ENCODE data around the gene KCNJ14. TPM values are rescaled to one million over a fixed set of nuclear protein-coding genes. Genes with fewer than 3 reads are reported as not detected.

The KCNJ14 gene
- total and polyA plus RNA-seq, 3 experiments from 2014 or later = 0.12 to 2.0 (median 1.8) TPM

- H3K4me1 ChIP-seq (ENCODE audit: insufficient read depth, low read length) = peaks cover 37% of the 10 kb centered on the region
- Mint-ChIP-seq H3K27ac (peak overlapping the region in 4 of 8 donors; percentile 19 to 79 (median 46)), H3K4me1 (peaks cover 20 to 41% (median 34%) of the 10 kb centered on the region in 3 donors), H3K4me3 (peak overlapping the region in 6 of 7 donors; percentile 7 to 69 (median 41)), H3K36me3 (no peaks in the 10 kb centered on the region), H3K27me3 (peaks cover 30 to 32% of the 10 kb centered on the region in 2 donors), H3K9me3 (no peaks in the 10 kb centered on the region)
- H3K9me3 ChIP-seq (ENCODE audit: low read length) = no peaks in the 10 kb centered on the region
- no peaks in the 10 kb centered on the region for H3K36me3 ChIP-seq (ENCODE audit: insufficient read depth, low read length)
- H3K27ac ChIP-seq (ENCODE audit: low read depth, low read length) = no peak overlapping the region
- no peak for DNase-seq
- no peak overlapping the region for H3K4me3 ChIP-seq (ENCODE audit: low read length)
- CTCF ChIA-PET = interaction anchor here (1.4 to 3.2 kb wide), 2 partner anchors 11 to 14 kb away, joined by 3 to 36 read pairs; no protein-coding TSS in a partner anchor
- H3K27me3 ChIP-seq (ENCODE audit: insufficient read depth, low read length, poor library complexity, severe bottlenecking) = peaks cover 4% of the 10 kb centered on the region
- POLR2A ChIA-PET = no interaction called here
Observed at GRCh38 chr19:48491793-48492123, 36.4 kb downstream of the KCNJ14 start.

DNA sequence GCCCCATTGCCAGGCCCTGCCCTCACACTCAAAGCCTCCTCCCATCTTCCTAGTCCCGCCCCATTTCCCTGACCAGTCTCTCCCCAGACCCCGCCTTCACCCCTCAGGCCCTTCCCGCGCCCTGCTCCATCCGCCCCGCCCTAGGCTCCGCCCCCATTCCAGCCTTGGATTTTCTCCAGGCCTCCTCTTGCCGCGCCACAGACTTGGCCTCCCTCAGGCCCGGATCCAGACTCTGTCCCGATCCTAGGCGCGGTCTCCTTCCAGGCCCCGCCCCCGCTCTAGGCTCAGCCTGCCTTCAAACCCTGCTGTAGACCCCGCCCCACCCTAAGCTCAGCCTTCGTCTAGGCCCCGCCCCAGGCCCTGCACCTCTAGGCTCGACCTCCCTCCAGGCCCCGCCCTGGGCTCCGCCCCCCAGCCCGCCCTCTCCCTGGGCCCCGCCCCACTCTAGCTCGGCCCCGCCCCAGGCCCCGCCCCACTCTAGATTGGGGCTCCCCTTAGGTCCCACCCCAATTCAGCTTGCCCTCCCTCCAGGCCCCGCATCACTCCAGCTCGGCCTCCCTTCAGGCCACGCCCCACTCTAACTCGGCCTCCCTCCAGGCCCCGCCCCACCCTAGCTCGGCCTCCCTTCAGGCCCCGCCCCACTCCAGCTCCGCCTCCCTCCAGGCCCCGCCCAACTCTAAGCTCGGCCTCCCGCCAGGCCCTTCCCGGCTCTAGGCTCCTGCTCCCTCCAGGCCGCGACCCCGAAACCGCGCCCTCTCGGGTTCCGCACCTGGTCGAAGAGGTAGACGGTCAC lies 37.7 kb downstream of the KCNJ14 start:
- Mint-ChIP-seq H3K36me3 (no peaks in the 10 kb centered on the region), H3K4me1 (peaks cover 20 to 41% (median 37%) of the 10 kb centered on the region in 3 donors), H3K9me3 (no peaks in the 10 kb centered on the region), H3K4me3 (peak overlapping the region; percentile 60 to 86 (median 73)), H3K27me3 (peaks cover 34 to 36% of the 10 kb centered on the region in 2 donors), H3K27ac (peak overlapping the region in 4 of 8 donors; percentile 36 to 55 (median 50))
- peak overlapping the region; percentile 43 for H3K27ac ChIP-seq (ENCODE audit: low read depth, low read length)
- H3K36me3 ChIP-seq (ENCODE audit: insufficient read depth, low read length) = no peaks in the 10 kb centered on the region
- ChIA-PET POLR2A (interaction anchor here (1.1 to 1.6 kb wide), 2 partner anchors 21 to 23 kb away, joined by 3 to 4 read pairs; no protein-coding TSS in a partner anchor), CTCF (interaction anchor here (0.7 to 1.8 kb wide), 5 partner anchors 13 to 126 kb away, joined by 3 to 7 read pairs (median 3); partner anchors contain the start of gene SPHK2)
- no peak overlapping the region for H3K4me3 ChIP-seq (ENCODE audit: low read length)
- peaks cover 4% of the 10 kb centered on the region for H3K27me3 ChIP-seq (ENCODE audit: insufficient read depth, low read length, poor library complexity, severe bottlenecking)
- peaks cover 37% of the 10 kb centered on the region for H3K4me1 ChIP-seq (ENCODE audit: insufficient read depth, low read length)
- H3K9me3 ChIP-seq (ENCODE audit: low read length) = no peaks in the 10 kb centered on the region
- DNase-seq = peak; percentile 74 to 83 (median 76)

DNA sequence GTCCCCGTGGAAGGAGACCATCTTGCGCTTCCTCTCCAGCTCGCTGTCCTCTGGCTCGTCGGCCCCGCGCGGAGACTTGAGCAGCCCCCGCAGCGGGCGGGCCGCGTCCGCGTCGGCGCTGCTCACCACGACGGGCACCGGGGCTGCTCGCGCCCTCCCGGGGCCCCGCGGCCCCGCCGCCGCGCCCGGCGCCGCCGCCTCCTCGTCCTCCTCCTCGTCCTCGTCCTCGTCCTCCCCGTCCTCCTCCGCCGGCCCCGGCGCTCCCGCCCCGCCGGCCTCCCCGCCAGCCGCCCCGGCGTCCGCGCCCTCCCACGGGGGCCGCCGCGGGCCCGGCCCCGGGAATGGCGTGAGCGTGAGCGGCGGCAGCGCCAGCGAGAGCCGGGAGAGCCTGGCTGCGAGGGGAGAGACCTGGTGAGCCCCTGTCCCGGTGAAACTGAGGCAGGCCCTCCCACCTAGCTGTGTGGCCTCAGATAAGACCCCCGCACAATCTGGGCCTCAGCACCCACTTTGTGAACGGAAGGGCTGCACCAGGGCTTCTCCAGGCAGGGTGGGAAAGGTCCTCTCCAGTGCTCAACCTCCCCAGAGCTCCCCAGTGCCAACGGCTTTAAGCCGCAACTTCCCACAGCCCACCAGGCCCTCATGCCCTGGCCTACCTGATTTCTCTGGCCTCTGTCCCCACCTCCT lies 38.5 kb downstream of the KCNJ14 start:
- ChIA-PET CTCF (interaction anchor here (0.7 to 1.8 kb wide), 7 partner anchors 12 to 126 kb away, joined by 3 to 7 read pairs (median 3); partner anchors contain the start of gene SPHK2), POLR2A (interaction anchor here (1.1 to 1.6 kb wide), 2 partner anchors 20 to 24 kb away, joined by 3 to 4 read pairs; no protein-coding TSS in a partner anchor)
- DNase-seq = no peak
- Histone ChIP-seq H3K36me3 (ENCODE audit: insufficient read depth, low read length) (no peaks in the 10 kb centered on the region), H3K9me3 (ENCODE audit: low read length) (no peaks in the 10 kb centered on the region), H3K27me3 (ENCODE audit: insufficient read depth, low read length, poor library complexity, severe bottlenecking) (peaks cover 4% of the 10 kb centered on the region), H3K27ac (ENCODE audit: low read depth, low read length) (no peak overlapping the region), H3K4me1 (ENCODE audit: insufficient read depth, low read length) (peaks cover 37% of the 10 kb centered on the region), H3K4me3 (ENCODE audit: low read length) (no peak overlapping the region)
- no peaks in the 10 kb centered on the region for H3K9me3 Mint-ChIP-seq
- H3K4me1 Mint-ChIP-seq = peaks cover 20 to 41% (median 37%) of the 10 kb centered on the region in 3 donors
- H3K27ac Mint-ChIP-seq = peak overlapping the region in 1 of 8 donors; percentile 47
- no peaks in the 10 kb centered on the region for H3K36me3 Mint-ChIP-seq
- H3K27me3 Mint-ChIP-seq = peaks cover 34 to 35% of the 10 kb centered on the region in 2 donors
- peak overlapping the region; percentile 65 to 90 (median 72) for H3K4me3 Mint-ChIP-seq

- H3K36me3 Mint-ChIP-seq = peaks cover 0 to 2% (median 0%) of the 10 kb centered on the region in 3 donors
- Histone ChIP-seq H3K9me3 (ENCODE audit: low read length) (no peaks in the 10 kb centered on the region), H3K36me3 (ENCODE audit: insufficient read depth, low read length) (no peaks in the 10 kb centered on the region), H3K27ac (ENCODE audit: low read depth, low read length) (no peak overlapping the region), H3K4me1 (ENCODE audit: insufficient read depth, low read length) (peaks cover 28% of the 10 kb centered on the region), H3K27me3 (ENCODE audit: insufficient read depth, low read length, poor library complexity, severe bottlenecking) (peaks cover 3% of the 10 kb centered on the region), H3K4me3 (ENCODE audit: low read length) (no peak overlapping the region)
- H3K9me3 Mint-ChIP-seq = no peaks in the 10 kb centered on the region
- ChIA-PET POLR2A (no interaction called here), CTCF (interaction anchor here (0.8 to 1.7 kb wide), 4 partner anchors 11 to 94 kb away, joined by 3 to 5 read pairs (median 4); no protein-coding TSS in a partner anchor)
- peak overlapping the region in 3 of 8 donors; percentile 3 to 76 (median 57) for H3K27ac Mint-ChIP-seq
- peaks cover 35 to 37% of the 10 kb centered on the region in 2 donors for H3K27me3 Mint-ChIP-seq
- peak overlapping the region in 4 of 7 donors; percentile 36 to 60 (median 52) for H3K4me3 Mint-ChIP-seq
- H3K4me1 Mint-ChIP-seq = peaks cover 19 to 35% (median 34%) of the 10 kb centered on the region in 3 donors
- no peak for DNase-seq
Observed at GRCh38 chr19:48495396-48495795, 40.0 kb downstream of the KCNJ14 start.

GRCh38 chr19:48496959-48497727 lies 41.8 kb downstream of the KCNJ14 start:
- DNase-seq = no peak
- ChIA-PET POLR2A (no interaction called here), CTCF (interaction anchor here (0.9 kb wide), 1 partner anchor 9 kb away, joined by 3 read pairs; no protein-coding TSS in a partner anchor)
- H3K36me3 Mint-ChIP-seq = peaks cover 0 to 3% (median 0%) of the 10 kb centered on the region in 3 donors
- H3K27ac ChIP-seq (ENCODE audit: low read depth, low read length) = no peak overlapping the region
- no peaks in the 10 kb centered on the region for H3K36me3 ChIP-seq (ENCODE audit: insufficient read depth, low read length)
- H3K27me3 ChIP-seq (ENCODE audit: insufficient read depth, low read length, poor library complexity, severe bottlenecking) = no peaks in the 10 kb centered on the region
- peak overlapping the region in 1 of 7 donors; percentile 37 for H3K4me3 Mint-ChIP-seq
- H3K4me1 Mint-ChIP-seq = peaks cover 12 to 30% (median 30%) of the 10 kb centered on the region in 3 donors
- peaks cover 22% of the 10 kb centered on the region for H3K4me1 ChIP-seq (ENCODE audit: insufficient read depth, low read length)
- H3K9me3 Mint-ChIP-seq = no peaks in the 10 kb centered on the region
- H3K27ac Mint-ChIP-seq = peak overlapping the region in 2 of 8 donors; percentile 22 to 90
- no peak overlapping the region for H3K4me3 ChIP-seq (ENCODE audit: low read length)
- peaks cover 31 to 34% of the 10 kb centered on the region in 2 donors for H3K27me3 Mint-ChIP-seq
- no peaks in the 10 kb centered on the region for H3K9me3 ChIP-seq (ENCODE audit: low read length)

- H3K9me3 ChIP-seq (ENCODE audit: low read length) = no peaks in the 10 kb centered on the region
- H3K36me3 Mint-ChIP-seq = peaks cover 0 to 3% (median 0%) of the 10 kb centered on the region in 3 donors
- no peak for DNase-seq
- H3K4me3 ChIP-seq (ENCODE audit: low read length) = no peak overlapping the region
- CTCF ChIA-PET = interaction anchor here (1.0 kb wide), 1 partner anchor 8 kb away, joined by 3 read pairs; no protein-coding TSS in a partner anchor
- H3K4me1 Mint-ChIP-seq = peaks cover 5 to 29% (median 23%) of the 10 kb centered on the region in 3 donors
- H3K27me3 Mint-ChIP-seq = peaks cover 24 to 30% of the 10 kb centered on the region in 2 donors
- peak overlapping the region in 1 of 8 donors; percentile 29 for H3K27ac Mint-ChIP-seq
- H3K9me3 Mint-ChIP-seq = no peaks in the 10 kb centered on the region
- H3K4me1 ChIP-seq (ENCODE audit: insufficient read depth, low read length) = peaks cover 13% of the 10 kb centered on the region
- no peaks in the 10 kb centered on the region for H3K27me3 ChIP-seq (ENCODE audit: insufficient read depth, low read length, poor library complexity, severe bottlenecking)
- no peaks in the 10 kb centered on the region for H3K36me3 ChIP-seq (ENCODE audit: insufficient read depth, low read length)
- POLR2A ChIA-PET = no interaction called here
- no peak overlapping the region for H3K27ac ChIP-seq (ENCODE audit: low read depth, low read length)
- no peak overlapping the region for H3K4me3 Mint-ChIP-seq
Observed at GRCh38 chr19:48497728-48498594, 42.6 kb downstream of the KCNJ14 start.

Measured in CD8-positive, alpha-beta memory T cell (primary cell).